IPS DF 6.9 (cell line): Measurements from ENCODE around the gene PKD1.
"Not testable (repeated sequence)": the region's sequence is repeated elsewhere in the genome, so short reads cannot be mapped to it uniquely, and the experiment has no call there.

Experiments used
- DNase-seq: peaks from one replicate; pipeline ENCODE4 v3.0.0-alpha.2; 2013; ENCODE audit warnings: low read depth, low spot score
- H3K27ac ChIP-seq: one replicate; pipeline ENCODE4 v1.5.1; 2013; ENCODE audit warnings: low read length, control low read depth
- H3K27me3 ChIP-seq: 2 replicates; pipeline ENCODE4 v1.6.1; 2013; ENCODE audit warnings: mild to moderate bottlenecking, low read length; ENCODE audit not compliant: control insufficient read depth, insufficient read depth
- H3K36me3 ChIP-seq: 2 replicates; pipeline ENCODE4 v1.6.1; 2013; ENCODE audit warnings: low read length; ENCODE audit not compliant: control insufficient read depth, insufficient read depth
- H3K4me1 ChIP-seq: 2 replicates; pipeline ENCODE4 v1.6.1; 2013; ENCODE audit warnings: low read length; ENCODE audit not compliant: control insufficient read depth, insufficient read depth
- H3K4me3 ChIP-seq: 2 replicates; pipeline ENCODE4 v1.5.1; 2013; ENCODE audit warnings: mild to moderate bottlenecking, low read length
- H3K9me3 ChIP-seq: 2 replicates; pipeline ENCODE4 v1.6.1; 2013; ENCODE audit warnings: low read length, inconsistent platforms; ENCODE audit not compliant: control insufficient read depth, insufficient read depth
- WGBS: extraction: QIAGEN DNeasy Blood & Tissue Kit; methylation state at CpG from one replicate; pipeline ENCODE4 v1.1.7; 2013; ENCODE audit warnings: mixed read lengths, missing lambda C conversion rate; ENCODE audit not compliant: insufficient read length, insufficient coverage; 5-methylcytosine and 5-hydroxymethylcytosine counted together

Gene PKD1

GRCh38 chr16:2124377-2124693 is 11.4 kb downstream of the PKD1 start:
- H3K27ac ChIP-seq, H3K9me3 ChIP-seq, DNase-seq, H3K4me3 ChIP-seq, H3K27me3 ChIP-seq, H3K4me1 ChIP-seq, H3K36me3 ChIP-seq: not testable (repeated sequence)
- no CpG with 5 or more reads among the region's 11 CpGs for WGBS

GRCh38 chr16:2123706-2124376 is 11.9 kb downstream of the PKD1 start:
- not testable (repeated sequence) for DNase-seq, H3K9me3 ChIP-seq, H3K27me3 ChIP-seq, H3K36me3 ChIP-seq, H3K4me1 ChIP-seq, H3K4me3 ChIP-seq, H3K27ac ChIP-seq
- WGBS, result no CpG with 5 or more reads among the region's 27 CpGs

- not testable (repeated sequence) for DNase-seq, H3K4me1 ChIP-seq, H3K27me3 ChIP-seq, H3K27ac ChIP-seq, H3K36me3 ChIP-seq, H3K4me3 ChIP-seq, H3K9me3 ChIP-seq
- whole genome bisulfite sequencing, result no CpG with 5 or more reads among the region's 26 CpGs
Observed at GRCh38 chr16:2122934-2123683, 12.6 kb downstream of the PKD1 start.

GRCh38 chr16:2122429-2122828 is 13.3 kb downstream of the PKD1 start:
- DNase-seq, result no peak
- no peak overlapping the region for H3K4me3 ChIP-seq
- no peak overlapping the region for H3K27ac ChIP-seq

GRCh38 chr16:2121853-2122252 is 13.8 kb downstream of the PKD1 start:
- no CpG with 5 or more reads among the region's 19 CpGs for WGBS
- Histone ChIP-seq H3K9me3 (no peaks in the 10 kb centered on the region), H3K36me3 (no peaks in the 10 kb centered on the region), H3K27ac (no peak overlapping the region), H3K27me3 (no peaks in the 10 kb centered on the region), H3K4me1 (peaks cover 4% of the 10 kb centered on the region; the same call in 1 of the 2 replicates), H3K4me3 (no peak overlapping the region)
- DNase-seq, result no peak

More at GRCh38 chr16:2122429-2122828, 13.3 kb downstream of the PKD1 start:
- H3K36me3 ChIP-seq, result no peaks in the 10 kb centered on the region
- H3K9me3 ChIP-seq, result no peaks in the 10 kb centered on the region
- WGBS, result no CpG with 5 or more reads among the region's 17 CpGs
- H3K27me3 ChIP-seq, result no peaks in the 10 kb centered on the region
- peaks cover 4% of the 10 kb centered on the region; the same call in 1 of the 2 replicates for H3K4me1 ChIP-seq

- WGBS, result no CpG with 5 or more reads among the region's 9 CpGs
- H3K27ac ChIP-seq, H3K4me3 ChIP-seq, H3K4me1 ChIP-seq, H3K9me3 ChIP-seq, DNase-seq, H3K27me3 ChIP-seq, H3K36me3 ChIP-seq: not testable (repeated sequence)
Observed at GRCh38 chr16:2121325-2121724, 14.4 kb downstream of the PKD1 start.

- H3K36me3 ChIP-seq, H3K27me3 ChIP-seq, H3K4me1 ChIP-seq, H3K4me3 ChIP-seq, DNase-seq, H3K9me3 ChIP-seq, H3K27ac ChIP-seq: not testable (repeated sequence)
- no CpG with 5 or more reads among the region's 35 CpGs for WGBS
Observed at GRCh38 chr16:2117960-2118722, 17.6 kb downstream of the PKD1 start.

GRCh38 chr16:2117341-2117740 is 18.4 kb downstream of the PKD1 start:
- H3K4me3 ChIP-seq, H3K36me3 ChIP-seq, H3K27ac ChIP-seq, H3K9me3 ChIP-seq, DNase-seq, H3K27me3 ChIP-seq, H3K4me1 ChIP-seq: not testable (repeated sequence)
- no CpG with 5 or more reads among the region's 25 CpGs for WGBS

GRCh38 chr16:2116428-2116827 is 19.3 kb downstream of the PKD1 start:
- H3K36me3 ChIP-seq, H3K9me3 ChIP-seq, H3K4me3 ChIP-seq, DNase-seq, H3K4me1 ChIP-seq, H3K27me3 ChIP-seq, H3K27ac ChIP-seq: not testable (repeated sequence)
- WGBS, result no CpG with 5 or more reads among the region's 24 CpGs

- no peak overlapping the region for H3K4me3 ChIP-seq
- no peaks in the 10 kb centered on the region for H3K9me3 ChIP-seq
- no peaks in the 10 kb centered on the region; the same call in 1 of the 2 replicates for H3K4me1 ChIP-seq
- peaks cover 13% of the 10 kb centered on the region for H3K36me3 ChIP-seq
- H3K27ac ChIP-seq, result no peak overlapping the region
- no CpG with 5 or more reads among the region's 13 CpGs for WGBS
- DNase-seq, result no peak
- no peaks in the 10 kb centered on the region for H3K27me3 ChIP-seq
Observed at GRCh38 chr16:2115591-2115973, 20.1 kb downstream of the PKD1 start.
